PC-9 (cell line): ENCODE results near the gene TPST2. TPM values are rescaled to one million over a fixed set of nuclear protein-coding genes. Genes with fewer than 3 reads are reported as not detected.

Source experiments
- BruUV-seq: library from RNA; stranded (reverse); fragments of 400-500 nt; replicated peaks from 2 replicates; lab custom pipeline; 2021; lab: Mats Ljungman, UMichigan
- CTCF ChIA-PET: fragments of 300-600 bp; sonication (Branson Sonifier 250); formaldehyde crosslinking; loops from one replicate; lab custom pipeline; 2022; ENCODE audit warnings: antibody characterized with exemption; lab: Charles Lee
- POLR2A ChIA-PET: fragments of 300-600 bp; sonication (Branson Sonifier 250); formaldehyde crosslinking; loops from one replicate; lab custom pipeline; 2022; ENCODE audit warnings: antibody characterized with exemption; ENCODE audit not compliant: unreplicated experiment; lab: Charles Lee
- DNase-seq, 2 experiments: peaks; one replicate each; pipeline versions ENCODE4 v3.0.0 to v3.0.0-alpha.2; 2015 to 2022; ENCODE audit warnings: mixed read lengths in 1 of 2
- H2AFZ ChIP-seq: fragments of 200-600 bp; sonication (generic); 2 replicates; pipeline ENCODE4 v1.8.1; 2017; ENCODE audit warnings: antibody characterized with exemption
- H3F3A ChIP-seq: fragments of 200-600 bp; sonication (generic); 2 replicates; pipeline ENCODE4 v1.8.1; 2017; ENCODE audit warnings: antibody characterized with exemption, mild to moderate bottlenecking, low read depth; ENCODE audit not compliant: insufficient read depth
- H3K27ac ChIP-seq: fragments of 200-600 bp; sonication (generic); 2 replicates; pipeline ENCODE4 v1.6.1; 2016; ENCODE audit warnings: mixed run types
- H3K27me3 ChIP-seq: fragments of 200-600 bp; sonication (generic); 2 replicates; pipeline ENCODE4 v1.6.1; 2016; ENCODE audit warnings: low read depth, mixed run types; ENCODE audit not compliant: insufficient read depth
- H3K36me3 ChIP-seq: fragments of 200-600 bp; sonication (generic); 2 replicates; pipeline ENCODE4 v1.6.1; 2016; ENCODE audit warnings: low read depth, mixed run types
- H3K4me1 ChIP-seq: fragments of 200-600 bp; sonication (generic); replicated peaks from 2 replicates; pipeline ENCODE4 v1.6.1; 2016; ENCODE audit warnings: mixed run types; ENCODE audit not compliant: insufficient read depth
- H3K4me2 ChIP-seq: fragments of 200-600 bp; sonication (generic); 2 replicates; pipeline ENCODE4 v1.6.1; 2017; ENCODE audit warnings: mixed run types
- H3K4me3 ChIP-seq: fragments of 200-600 bp; sonication (generic); 2 replicates; pipeline ENCODE4 v1.6.1; 2016; ENCODE audit warnings: mixed run types
- H3K79me2 ChIP-seq: fragments of 200-600 bp; sonication (generic); 2 replicates; pipeline ENCODE4 v1.6.1; 2017; ENCODE audit warnings: low read depth, mixed run types
- H3K9me2 ChIP-seq: fragments of 200-600 bp; sonication (generic); 2 replicates; pipeline ENCODE4 v1.8.1; 2017; ENCODE audit warnings: mild to moderate bottlenecking; ENCODE audit not compliant: insufficient read depth
- H3K9me3 ChIP-seq: fragments of 200-600 bp; sonication (generic); 2 replicates; pipeline ENCODE4 v1.8.1; 2016; ENCODE audit warnings: low read depth; ENCODE audit not compliant: insufficient read depth
- H4K20me1 ChIP-seq: fragments of 200-600 bp; sonication (generic); 2 replicates; pipeline ENCODE4 v1.8.1; 2017; ENCODE audit not compliant: insufficient read depth
- EZH2 ChIP-seq: fragments of 200-600 bp; sonication (generic); IDR thresholded peaks from 2 replicates; pipeline ENCODE4 v1.8.0; 2017; ENCODE audit warnings: antibody characterized with exemption, low read depth
- intact Hi-C: fragments of 100-400 bp; cut with micrococcal nuclease; formaldehyde crosslinking; loops from one replicate; pipeline ENCODE4 v1.10.0; 2022; ENCODE audit not compliant: unreplicated experiment
- total RNA-seq: library from RNA; stranded (reverse); gene quantifications from 2 replicates; pipeline ENCODE4 v1.2.3, GENCODE V29; 2021
- TF ChIP-seq, protein P1 (sequence below): fragments of 200-600 bp; sonication (generic); conservative IDR thresholded peaks from 2 replicates; pipeline ENCODE4 v1.6.1; 2017; ENCODE audit warnings: mixed run types, antibody characterized with exemption, mild to moderate bottlenecking, moderate library complexity

Gene TPST2
- total RNA-seq, 1 experiment from 2014 or later, result 13.5 TPM

DNA sequence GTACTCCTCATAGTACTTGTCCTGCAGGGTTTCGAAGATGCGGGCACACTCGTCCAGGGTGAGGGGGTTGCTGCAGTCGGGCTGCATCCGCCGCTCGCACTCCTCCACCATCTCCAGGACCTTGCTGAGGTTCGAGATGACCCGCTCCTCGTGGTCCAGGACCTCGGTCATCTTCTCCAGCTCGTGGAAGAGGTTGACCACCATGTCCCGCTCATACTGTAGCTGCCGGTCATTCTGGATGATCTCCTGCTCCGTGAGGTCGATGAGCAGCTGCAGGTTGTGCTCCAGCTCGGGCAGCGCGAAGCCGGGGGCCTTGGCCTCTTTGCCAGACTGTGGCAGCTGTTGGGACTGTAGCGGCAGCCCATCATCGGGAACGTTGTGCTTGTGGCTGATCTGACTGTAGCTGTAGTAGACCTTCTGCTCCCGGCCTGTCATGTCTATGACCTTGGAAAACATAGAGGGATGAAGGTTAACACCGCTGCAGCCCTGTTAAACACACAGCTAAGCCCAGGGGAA is 90.7 kb downstream of the TPST2 start:
- no peaks in the 10 kb centered on the region; the same call in none of the 2 replicates for H4K20me1 ChIP-seq
- CTCF ChIA-PET, result no interaction called here
- H3K4me2 ChIP-seq, result no peak overlapping the region
- no peaks in the 10 kb centered on the region for H3K27me3 ChIP-seq
- H3K9me3 ChIP-seq, result no peaks in the 10 kb centered on the region
- peaks cover 56% of the 10 kb centered on the region for H3K36me3 ChIP-seq
- no peak overlapping the region for H3K4me3 ChIP-seq
- no peak overlapping the region for H3K27ac ChIP-seq
- no peaks in the 10 kb centered on the region for H3K4me1 ChIP-seq
- no peaks in the 10 kb centered on the region for H3K79me2 ChIP-seq
- no peak for TF ChIP-seq EZH2
- TF ChIP-seq, protein P1, sequence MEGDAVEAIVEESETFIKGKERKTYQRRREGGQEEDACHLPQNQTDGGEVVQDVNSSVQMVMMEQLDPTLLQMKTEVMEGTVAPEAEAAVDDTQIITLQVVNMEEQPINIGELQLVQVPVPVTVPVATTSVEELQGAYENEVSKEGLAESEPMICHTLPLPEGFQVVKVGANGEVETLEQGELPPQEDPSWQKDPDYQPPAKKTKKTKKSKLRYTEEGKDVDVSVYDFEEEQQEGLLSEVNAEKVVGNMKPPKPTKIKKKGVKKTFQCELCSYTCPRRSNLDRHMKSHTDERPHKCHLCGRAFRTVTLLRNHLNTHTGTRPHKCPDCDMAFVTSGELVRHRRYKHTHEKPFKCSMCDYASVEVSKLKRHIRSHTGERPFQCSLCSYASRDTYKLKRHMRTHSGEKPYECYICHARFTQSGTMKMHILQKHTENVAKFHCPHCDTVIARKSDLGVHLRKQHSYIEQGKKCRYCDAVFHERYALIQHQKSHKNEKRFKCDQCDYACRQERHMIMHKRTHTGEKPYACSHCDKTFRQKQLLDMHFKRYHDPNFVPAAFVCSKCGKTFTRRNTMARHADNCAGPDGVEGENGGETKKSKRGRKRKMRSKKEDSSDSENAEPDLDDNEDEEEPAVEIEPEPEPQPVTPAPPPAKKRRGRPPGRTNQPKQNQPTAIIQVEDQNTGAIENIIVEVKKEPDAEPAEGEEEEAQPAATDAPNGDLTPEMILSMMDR, result no peak
- H3F3A ChIP-seq, result no peaks in the 10 kb centered on the region
- no peak for DNase-seq
- H2AFZ ChIP-seq, result no peak overlapping the region
- BruUV-seq, result no TSS peak
- POLR2A ChIA-PET, result no interaction called here
- intact Hi-C loops, result no loop called here
- H3K9me2 ChIP-seq, result no peaks in the 10 kb centered on the region

DNA sequence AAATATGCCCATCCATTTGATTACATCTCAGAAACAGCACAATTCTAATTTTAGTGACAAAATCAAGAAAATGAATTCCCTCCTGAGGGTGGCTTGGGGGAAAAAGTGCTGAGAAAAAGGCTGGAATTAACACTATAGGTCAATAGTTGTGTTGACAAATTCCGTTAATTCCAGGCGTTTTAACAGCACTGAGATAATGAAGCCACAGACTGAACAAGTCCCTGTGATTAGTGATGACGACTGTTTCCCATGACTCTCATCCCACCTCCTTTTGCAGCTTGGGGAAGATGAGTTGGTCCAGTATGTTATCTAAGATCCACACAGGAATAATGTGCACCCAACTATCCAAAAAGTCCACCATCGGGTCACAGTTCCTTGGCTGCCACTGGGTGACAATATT is 93.5 kb downstream of the TPST2 start:
- Histone ChIP-seq H3K27me3 (no peaks in the 10 kb centered on the region), H3K4me1 (no peaks in the 10 kb centered on the region), H3K9me3 (no peaks in the 10 kb centered on the region), H3K4me2 (no peak overlapping the region), H2AFZ (no peak overlapping the region), H3K27ac (no peak overlapping the region), H3F3A (peaks cover under 1% of the 10 kb centered on the region; the same call in 1 of the 2 replicates), H4K20me1 (no peaks in the 10 kb centered on the region; the same call in 1 of the 2 replicates), H3K36me3 (peaks cover 41% of the 10 kb centered on the region), H3K4me3 (no peak overlapping the region), H3K9me2 (no peaks in the 10 kb centered on the region), H3K79me2 (no peaks in the 10 kb centered on the region)
- CTCF ChIA-PET, result no interaction called here
- DNase-seq, result no peak
- BruUV-seq, result no TSS peak
- intact Hi-C loops, result no loop called here
- TF ChIP-seq EZH2, result no peak
- TF ChIP-seq, protein P1, result no peak
- POLR2A ChIA-PET, result no interaction called here

DNA sequence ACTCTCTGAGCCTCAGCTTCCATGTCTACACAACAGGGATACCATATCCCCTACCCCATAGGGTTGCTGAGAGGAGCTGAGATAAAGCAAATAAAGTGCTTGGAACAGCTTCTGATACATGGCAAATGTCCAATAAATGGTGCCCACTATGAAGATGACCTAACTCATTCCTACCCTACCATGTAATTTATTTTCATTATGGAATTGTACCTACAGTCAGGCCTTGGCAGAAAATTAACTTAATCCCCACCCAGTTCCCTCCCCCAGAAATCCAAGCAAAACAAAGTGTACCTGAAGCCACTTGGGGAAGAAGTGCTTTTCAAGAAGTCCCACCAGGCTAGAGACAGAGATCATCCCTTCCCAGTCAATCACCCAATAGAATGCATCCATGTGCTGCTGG is 95.4 kb downstream of the TPST2 start:
- no TSS peak for BruUV-seq
- H3K27me3 ChIP-seq, result no peaks in the 10 kb centered on the region
- H3K36me3 ChIP-seq, result peaks cover 36% of the 10 kb centered on the region
- no peak overlapping the region for H3K4me2 ChIP-seq
- no peaks in the 10 kb centered on the region for H3K79me2 ChIP-seq
- POLR2A ChIA-PET, result no interaction called here
- no peak for DNase-seq
- intact Hi-C loops, result no loop called here
- peaks cover 6% of the 10 kb centered on the region; the same call in 1 of the 2 replicates for H3F3A ChIP-seq
- CTCF ChIA-PET, result interaction anchor here (0.7 kb wide), 1 partner anchor 271 kb away, joined by 3 read pairs; no protein-coding TSS in a partner anchor
- H3K4me3 ChIP-seq, result no peak overlapping the region
- no peaks in the 10 kb centered on the region for H3K9me2 ChIP-seq
- H4K20me1 ChIP-seq, result no peaks in the 10 kb centered on the region; the same call in 1 of the 2 replicates
- no peak overlapping the region for H3K27ac ChIP-seq
- H3K4me1 ChIP-seq, result no peaks in the 10 kb centered on the region
- H3K9me3 ChIP-seq, result no peaks in the 10 kb centered on the region
- TF ChIP-seq, protein P1, result no peak
- TF ChIP-seq EZH2, result no peak
- no peak overlapping the region for H2AFZ ChIP-seq
